ENCODE measurements around the gene PHACTR3. TPM values are rescaled to one million over a fixed set of nuclear protein-coding genes. Genes with fewer than 3 reads are reported as not detected.

The PHACTR3 gene
- polyA plus RNA-seq, 1 donor: 12.4 TPM

- no peak for DNase-seq
Observed at GRCh38 chr20:59800309-59800708, 196.0 kb downstream of the PHACTR3 start.

- no peak for DNase-seq
Observed at GRCh38 chr20:59802018-59802417, 197.7 kb downstream of the PHACTR3 start.

- DNase-seq: no peak
Observed at GRCh38 chr20:59802471-59803221, 198.3 kb downstream of the PHACTR3 start.

GRCh38 chr20:59804347-59804746, 200.0 kb downstream of the PHACTR3 start:
- DNase-seq: no peak

- no peak for DNase-seq
Observed at GRCh38 chr20:59804871-59805665, 200.7 kb downstream of the PHACTR3 start.

- no peak for DNase-seq
Observed at GRCh38 chr20:59805786-59806577, 201.6 kb downstream of the PHACTR3 start.

GRCh38 chr20:59806578-59806975, 202.2 kb downstream of the PHACTR3 start:
- DNase-seq: no peak

GRCh38 chr20:59807909-59808728, 203.8 kb downstream of the PHACTR3 start:
- DNase-seq: no peak

- DNase-seq: no peak
Observed at GRCh38 chr20:59808729-59809381, 204.5 kb downstream of the PHACTR3 start.

- DNase-seq: no peak
Observed at GRCh38 chr20:59809630-59810448, 205.5 kb downstream of the PHACTR3 start.

- DNase-seq: no peak
Observed at GRCh38 chr20:59810449-59811187, 206.3 kb downstream of the PHACTR3 start.

GRCh38 chr20:59811681-59812171, 207.4 kb downstream of the PHACTR3 start:
- no peak for DNase-seq

GRCh38 chr20:59812286-59813125, 208.2 kb downstream of the PHACTR3 start:
- no peak for DNase-seq

GRCh38 chr20:59813126-59813947, 209.0 kb downstream of the PHACTR3 start:
- DNase-seq: no peak

GRCh38 chr20:59813948-59814839, 209.9 kb downstream of the PHACTR3 start:
- DNase-seq: no peak

- DNase-seq: no peak
Observed at GRCh38 chr20:59814840-59815340, 210.6 kb downstream of the PHACTR3 start.

All from left kidney (tissue), 2 donors.